NCI-H526 (cell line): ENCODE data around the gene SFR1.

Experiments used
- DNase-seq, 2 experiments: peaks; one replicate each; lab custom pipeline; 2025; lab: John Stamatoyannopoulos, UW

SFR1 gene, protein sequence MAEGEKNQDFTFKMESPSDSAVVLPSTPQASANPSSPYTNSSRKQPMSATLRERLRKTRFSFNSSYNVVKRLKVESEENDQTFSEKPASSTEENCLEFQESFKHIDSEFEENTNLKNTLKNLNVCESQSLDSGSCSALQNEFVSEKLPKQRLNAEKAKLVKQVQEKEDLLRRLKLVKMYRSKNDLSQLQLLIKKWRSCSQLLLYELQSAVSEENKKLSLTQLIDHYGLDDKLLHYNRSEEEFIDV

GRCh38 chr10:104121485-104122224 lies at the start of gene SFR1:
Gene SFR1, plus strand, starts transcription at chr10:104122171. Its CDS starts 13 bp downstream, at chr10:104122184.
- peak; percentile 97 for DNase-seq

- DNase-seq: no peak
These were observed 49.2 kb upstream of the SFR1 start for GRCh38 chr10:104072786-104073185.

GRCh38 chr10:104074505-104074904 lies 47.5 kb upstream of the SFR1 start:
- no peak for DNase-seq

- peak; percentile 3 to 38 for DNase-seq
These were observed 45.2 kb upstream of the SFR1 start for GRCh38 chr10:104076743-104077160.

- no peak for DNase-seq
These were observed 44.7 kb upstream of the SFR1 start for GRCh38 chr10:104077247-104077646.

GRCh38 chr10:104077663-104078151 lies 44.3 kb upstream of the SFR1 start:
- no peak for DNase-seq

DNA sequence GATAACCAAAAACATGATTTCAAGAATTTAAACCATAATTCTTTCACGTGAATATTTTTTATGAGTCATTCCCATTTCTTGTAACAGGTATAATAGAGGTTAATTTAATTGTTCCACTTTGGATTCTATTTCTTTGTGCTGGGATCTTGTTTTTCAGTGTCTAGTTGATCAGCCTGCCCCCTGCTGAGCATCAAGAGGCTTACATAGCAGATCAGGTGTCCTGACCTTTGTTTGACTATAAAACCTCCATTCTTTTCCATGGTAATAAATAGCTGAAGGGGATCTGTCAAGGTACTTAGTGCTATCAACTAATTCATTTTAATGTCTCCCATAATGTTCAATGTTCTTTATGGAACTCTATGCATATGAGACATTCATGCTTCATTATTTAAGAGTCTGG lies 41.2 kb upstream of the SFR1 start:
- peak; percentile 11 to 42 for DNase-seq

DNA sequence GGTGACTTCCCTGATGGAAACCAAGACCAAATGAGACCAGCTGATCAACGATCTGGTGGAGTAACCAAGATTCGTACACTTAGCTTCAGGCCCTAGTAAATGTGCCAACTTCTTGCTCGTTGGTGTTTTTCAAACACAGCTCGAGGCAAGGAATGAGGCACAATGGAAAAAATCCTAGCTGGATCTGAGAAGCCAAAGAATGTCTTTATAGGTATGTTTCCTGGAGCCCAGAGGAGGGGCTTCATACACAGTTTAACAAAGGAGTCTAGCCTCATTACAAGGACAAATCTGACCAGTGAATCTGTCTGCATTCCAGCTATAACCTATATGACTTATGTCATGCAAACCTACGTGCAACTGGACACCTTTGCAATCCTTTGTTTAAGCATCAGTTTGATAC lies 40.0 kb upstream of the SFR1 start:
- no peak for DNase-seq

DNA sequence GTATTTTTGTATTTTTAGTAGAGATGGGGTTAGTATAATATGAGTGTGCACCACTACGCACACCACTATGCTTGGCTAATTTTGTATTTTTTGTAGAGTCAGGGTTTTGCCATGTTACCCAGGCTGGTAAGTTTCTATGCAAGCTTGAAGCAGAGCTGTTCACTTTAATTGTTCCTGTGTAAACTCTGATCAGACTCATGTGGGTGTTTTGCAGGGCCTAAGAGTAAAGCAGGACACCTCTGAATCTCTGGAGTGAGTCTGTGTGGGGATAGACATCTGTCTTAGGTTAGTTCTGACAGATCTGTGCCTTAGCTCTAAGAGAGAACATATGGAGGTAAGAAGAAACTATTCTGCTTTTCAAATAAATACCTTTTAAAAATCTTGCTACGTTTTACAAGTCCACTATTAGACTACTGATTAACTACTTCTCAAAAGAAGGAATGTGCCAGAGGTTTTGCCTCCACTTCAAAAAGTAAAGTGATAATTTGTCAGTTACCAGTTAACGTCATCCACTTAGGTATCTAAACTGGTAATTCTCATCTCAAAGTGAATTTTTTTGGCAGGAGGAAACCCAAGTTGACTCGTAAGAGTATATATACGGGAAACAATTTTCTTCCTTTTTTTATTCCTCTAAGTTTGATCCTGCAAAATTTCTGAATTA lies 37.4 kb upstream of the SFR1 start:
- no peak for DNase-seq

DNA sequence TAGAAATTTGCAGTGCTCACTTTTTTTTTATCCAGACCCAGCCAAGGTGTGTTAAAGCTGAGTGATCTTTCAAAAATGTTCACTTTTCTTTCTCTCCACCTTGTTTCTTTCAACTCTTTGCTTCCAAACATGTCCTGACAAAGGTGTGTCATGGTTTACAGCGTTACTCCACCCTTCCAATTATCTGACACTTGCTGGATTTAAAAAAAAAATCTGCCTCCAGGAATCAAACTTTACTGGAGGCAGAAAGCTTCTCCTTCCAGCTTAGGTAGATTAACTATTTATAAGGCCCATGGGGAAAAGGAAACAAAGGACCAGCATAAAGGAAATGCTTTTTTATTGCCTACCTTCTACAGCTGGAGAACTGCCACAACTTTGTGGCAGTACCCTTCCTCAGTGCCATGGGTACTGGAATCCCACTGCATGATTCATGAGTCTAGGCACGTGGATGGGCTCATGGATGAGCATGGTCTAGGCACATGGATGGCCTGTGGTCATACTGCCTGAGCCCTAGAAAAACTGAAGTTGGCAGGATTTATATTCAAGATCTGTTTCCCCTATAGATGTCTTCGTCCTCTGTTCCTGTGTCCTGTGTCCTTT lies 36.1 kb upstream of the SFR1 start, which contains the start of gene COL17A1:
Gene COL17A1, minus strand, starts transcription at position 80 of the 600 bp plus-strand sequence. CDS start 5,207 bp downstream, outside the sequence.
- DNase-seq: no peak

DNA sequence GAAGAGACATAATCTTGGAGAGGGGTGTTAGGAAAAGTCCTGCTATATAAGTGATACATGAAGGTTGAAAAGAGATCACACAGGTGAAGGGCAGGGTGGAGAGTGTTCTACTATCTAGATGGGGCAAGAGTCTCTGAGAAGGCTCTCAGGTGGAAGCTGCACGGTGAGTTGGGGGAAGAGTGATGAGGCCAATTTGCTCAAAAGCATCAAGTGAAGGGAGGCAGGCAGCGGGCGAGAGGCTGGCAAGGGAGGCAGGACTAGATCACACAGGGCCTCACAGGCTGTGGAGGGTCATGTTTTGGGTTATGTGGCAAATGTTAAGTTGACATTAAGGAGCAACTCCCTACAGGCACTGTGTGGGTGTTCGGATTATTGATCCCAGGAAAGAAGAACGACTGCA lies 33.7 kb upstream of the SFR1 start:
- DNase-seq: no peak

DNA sequence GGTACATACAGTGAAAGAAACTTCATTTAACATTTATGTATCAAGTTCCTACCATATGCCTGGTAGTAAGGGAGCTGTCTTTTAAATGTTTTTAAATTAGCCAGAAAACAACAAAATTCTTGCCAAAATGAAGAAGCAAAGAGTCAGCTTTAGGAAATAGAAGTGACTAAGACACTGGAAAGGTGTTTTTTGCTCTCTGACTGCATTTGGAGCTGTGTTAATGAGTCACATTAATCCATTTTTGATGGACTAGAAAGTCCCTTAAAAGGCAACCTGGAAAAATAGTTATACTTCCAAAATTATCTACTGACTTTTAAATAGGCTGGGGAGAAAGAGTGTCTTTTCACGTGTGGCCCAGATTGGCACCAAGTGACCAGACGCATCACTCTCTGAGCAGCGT lies 32.4 kb upstream of the SFR1 start:
- no peak for DNase-seq

DNA sequence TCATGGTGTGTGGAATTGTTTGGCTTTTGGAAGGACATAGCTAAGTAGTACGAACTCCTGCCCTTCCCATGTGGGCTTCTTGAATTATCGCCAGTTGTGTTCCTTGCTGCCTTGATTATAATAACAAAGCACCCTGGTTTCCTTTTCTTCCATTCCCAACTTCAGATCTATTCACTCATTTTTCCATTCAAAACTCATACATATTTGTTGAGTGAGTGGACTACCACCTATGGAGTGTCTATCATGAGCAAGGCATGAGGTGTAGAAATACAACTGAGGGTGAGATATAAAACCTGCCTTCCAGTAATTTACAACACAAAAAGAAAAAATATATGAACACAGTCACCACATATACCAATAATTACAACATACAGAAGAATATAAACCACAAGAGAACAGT lies 31.4 kb upstream of the SFR1 start:
- no peak for DNase-seq

DNA sequence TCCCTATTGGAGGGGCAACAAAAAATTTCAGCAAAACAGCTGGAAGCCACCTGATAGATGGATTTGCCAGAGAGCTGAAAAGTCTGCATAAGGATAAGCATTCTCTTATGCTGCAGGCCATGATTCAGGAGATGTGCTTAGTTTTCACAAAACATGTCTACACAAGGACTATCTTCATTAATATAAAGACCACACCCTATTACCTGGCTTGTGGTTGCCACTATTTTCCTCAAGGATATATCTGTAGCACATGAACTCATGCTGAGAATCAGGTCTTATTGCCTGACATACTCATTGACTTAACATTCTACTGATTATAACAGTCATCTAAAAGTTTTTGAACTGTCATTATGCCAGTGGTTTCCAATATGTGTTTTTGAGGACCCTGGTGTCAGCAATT lies 29.2 kb upstream of the SFR1 start:
- no peak for DNase-seq

DNA sequence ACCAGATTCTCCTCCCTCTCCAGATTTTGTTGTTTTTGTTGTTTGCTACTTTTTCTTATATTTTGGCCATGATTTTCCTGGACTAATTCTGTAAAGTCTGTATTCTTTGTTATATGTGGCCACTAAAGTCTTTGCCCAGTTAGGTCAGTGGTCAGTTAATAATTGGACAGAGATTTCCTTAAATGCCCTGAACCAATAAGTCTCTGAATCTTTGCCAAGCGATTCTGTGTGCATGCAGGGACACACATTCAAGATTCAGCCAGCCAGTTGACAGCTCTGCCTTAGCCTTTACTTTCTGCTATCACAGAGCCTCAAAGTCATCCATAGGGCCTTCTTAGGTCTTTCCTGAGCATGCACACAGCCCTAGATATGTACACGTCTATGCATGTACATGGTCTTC lies 25.3 kb upstream of the SFR1 start:
- no peak for DNase-seq

DNA sequence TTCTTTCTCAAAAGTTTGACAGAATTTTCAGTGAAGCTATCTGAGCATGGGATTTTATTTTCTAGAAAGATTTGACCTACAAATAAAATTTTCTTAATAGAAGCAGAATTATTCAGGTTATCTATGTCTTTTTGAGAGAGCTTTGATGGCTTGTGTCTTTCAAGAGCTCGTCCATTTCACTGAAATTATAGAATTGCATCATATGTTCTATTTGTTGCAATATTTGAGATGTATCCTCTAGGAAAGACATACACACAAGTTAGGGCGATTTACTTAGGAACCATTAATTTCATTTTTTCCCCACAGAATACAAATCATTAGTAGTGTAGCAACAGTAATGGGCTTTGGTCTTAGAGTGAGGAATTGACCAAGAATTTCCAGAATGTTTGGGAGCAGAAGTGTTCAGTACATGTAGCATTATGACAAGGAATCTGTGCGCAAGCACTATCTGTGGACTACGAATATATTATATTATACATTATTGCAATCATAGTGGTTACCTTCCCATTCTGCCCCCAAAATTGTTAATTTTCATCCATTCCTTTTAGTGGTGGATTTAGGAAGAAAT lies 23.5 kb upstream of the SFR1 start:
- DNase-seq: no peak

GRCh38 chr10:104099269-104099668 lies 22.7 kb upstream of the SFR1 start:
- no peak for DNase-seq

DNA sequence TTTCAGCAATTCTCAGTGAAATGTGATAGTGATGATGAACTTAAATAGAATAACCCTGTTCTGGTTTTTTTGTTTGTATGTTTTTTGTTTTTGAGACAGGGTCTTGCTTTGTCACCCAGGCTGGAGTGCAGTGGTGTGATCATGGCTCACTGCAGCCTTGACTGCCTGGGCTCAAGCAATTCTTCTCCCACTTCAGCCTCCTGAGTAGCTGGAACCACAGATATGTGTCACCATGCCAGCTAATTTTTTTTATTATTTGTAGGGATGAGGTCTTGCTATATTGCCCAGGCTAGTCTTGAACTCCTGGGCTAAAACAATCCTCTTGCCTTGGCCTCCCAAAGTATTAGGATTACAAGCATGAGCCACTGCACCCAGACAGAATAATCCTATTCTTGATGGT lies 22.0 kb upstream of the SFR1 start:
- no peak for DNase-seq

DNA sequence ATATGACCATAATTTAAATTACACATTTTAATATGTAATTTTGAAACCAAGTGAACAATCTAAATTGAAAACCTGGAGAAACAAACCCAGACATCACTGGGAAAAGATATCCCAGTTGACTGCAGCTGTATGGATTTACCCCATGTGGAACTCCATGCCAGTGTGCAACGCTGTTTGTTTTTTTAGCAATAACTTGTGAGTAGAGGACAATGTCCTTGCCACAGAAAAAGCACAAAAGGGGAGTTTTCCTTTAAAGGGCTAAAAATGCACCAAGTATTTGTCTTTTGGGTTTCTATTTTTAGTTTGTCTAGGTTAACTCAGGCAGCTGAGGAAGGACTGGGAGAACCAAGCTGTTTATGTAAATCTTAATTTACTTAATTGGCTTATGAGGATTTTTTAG lies 21.2 kb upstream of the SFR1 start:
- DNase-seq: no peak

DNA sequence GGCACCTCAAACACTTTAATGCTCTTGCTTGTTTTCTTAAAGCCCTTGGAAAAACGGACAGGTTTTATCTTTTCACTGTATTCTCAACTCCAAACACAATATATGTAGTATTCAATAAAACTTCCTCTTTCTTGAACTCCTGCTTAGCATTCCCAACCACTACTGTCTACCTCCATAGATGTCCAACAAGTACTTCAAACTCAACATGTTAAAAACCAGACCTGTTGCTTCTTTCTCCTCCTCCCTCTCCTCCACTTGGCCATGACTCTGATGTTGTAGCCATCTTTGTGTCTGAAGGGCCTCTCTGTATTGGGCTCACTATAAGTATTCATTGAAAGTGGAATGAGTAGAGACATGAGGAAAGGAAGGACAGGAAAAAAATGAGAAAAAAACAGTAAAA lies 20.1 kb upstream of the SFR1 start:
- DNase-seq: no peak

- DNase-seq: no peak
These were observed 18.0 kb upstream of the SFR1 start for GRCh38 chr10:104103956-104104355.

DNA sequence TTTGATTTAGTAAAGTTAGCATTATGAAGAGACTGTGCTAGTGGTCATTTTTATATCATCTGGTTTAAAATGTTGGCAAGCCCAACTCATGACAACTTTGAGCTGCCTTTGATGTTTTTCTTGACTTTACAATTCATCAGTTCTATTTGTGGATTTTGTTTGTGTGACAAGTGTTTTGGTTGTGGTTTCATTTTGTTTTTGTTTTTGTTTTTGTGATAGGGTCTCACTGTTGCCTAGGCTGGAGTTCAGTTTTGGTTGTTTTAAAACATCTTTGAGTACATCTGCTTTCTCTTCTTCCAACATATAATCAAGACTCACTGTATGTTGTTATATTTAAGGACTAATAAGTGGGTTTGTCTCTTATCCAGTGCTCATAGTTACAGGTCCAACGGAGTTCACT lies 17.6 kb upstream of the SFR1 start:
- no peak for DNase-seq
